Measurements from ENCODE around the gene KLC1.

The KLC1 gene

GRCh38 chr14:103705504-103706284, 76.7 kb downstream of the KLC1 start:
- H3K9ac ChIP-seq (ENCODE audit: low read length), result no peak overlapping the region
- H3K36me3 ChIP-seq (ENCODE audit: control insufficient read depth, insufficient read depth, low read length), result peaks cover 21% of the 10 kb centered on the region
- no peak overlapping the region for H3K4me3 ChIP-seq (ENCODE audit: low read length)
- H3K4me1 ChIP-seq (ENCODE audit: control insufficient read depth, insufficient read depth, low read length), result peaks cover 3% of the 10 kb centered on the region
- H3K27ac ChIP-seq (ENCODE audit: low read depth, low read length), result peak overlapping the region; percentile 16
- H3K27me3 ChIP-seq (ENCODE audit: control insufficient read depth, insufficient read depth, low read length), result no peaks in the 10 kb centered on the region

GRCh38 chr14:103706551-103707328, 77.7 kb downstream of the KLC1 start:
- H3K27me3 ChIP-seq (ENCODE audit: control insufficient read depth, insufficient read depth, low read length), result no peaks in the 10 kb centered on the region
- H3K9ac ChIP-seq (ENCODE audit: low read length), result no peak overlapping the region
- peaks cover 3% of the 10 kb centered on the region for H3K4me1 ChIP-seq (ENCODE audit: control insufficient read depth, insufficient read depth, low read length)
- H3K27ac ChIP-seq (ENCODE audit: low read depth, low read length), result no peak overlapping the region
- H3K4me3 ChIP-seq (ENCODE audit: low read length), result no peak overlapping the region
- peaks cover 18% of the 10 kb centered on the region for H3K36me3 ChIP-seq (ENCODE audit: control insufficient read depth, insufficient read depth, low read length)

GRCh38 chr14:103707329-103708263, 78.6 kb downstream of the KLC1 start:
- Histone ChIP-seq H3K36me3 (ENCODE audit: control insufficient read depth, insufficient read depth, low read length) (peaks cover 12% of the 10 kb centered on the region), H3K4me3 (ENCODE audit: low read length) (no peak overlapping the region), H3K9ac (ENCODE audit: low read length) (no peak overlapping the region), H3K4me1 (ENCODE audit: control insufficient read depth, insufficient read depth, low read length) (peaks cover 3% of the 10 kb centered on the region), H3K27ac (ENCODE audit: low read depth, low read length) (no peak overlapping the region), H3K27me3 (ENCODE audit: control insufficient read depth, insufficient read depth, low read length) (no peaks in the 10 kb centered on the region)

GRCh38 chr14:103708750-103709187, 79.8 kb downstream of the KLC1 start:
- peaks cover 3% of the 10 kb centered on the region for H3K36me3 ChIP-seq (ENCODE audit: control insufficient read depth, insufficient read depth, low read length)
- H3K9ac ChIP-seq (ENCODE audit: low read length), result no peak overlapping the region
- no peak overlapping the region for H3K27ac ChIP-seq (ENCODE audit: low read depth, low read length)
- no peak overlapping the region for H3K4me3 ChIP-seq (ENCODE audit: low read length)
- H3K4me1 ChIP-seq (ENCODE audit: control insufficient read depth, insufficient read depth, low read length), result peaks cover 3% of the 10 kb centered on the region
- H3K27me3 ChIP-seq (ENCODE audit: control insufficient read depth, insufficient read depth, low read length), result no peaks in the 10 kb centered on the region

GRCh38 chr14:103709814-103710213, 80.8 kb downstream of the KLC1 start:
- H3K4me3 ChIP-seq (ENCODE audit: low read length), result no peak overlapping the region
- peaks cover 5% of the 10 kb centered on the region for H3K4me1 ChIP-seq (ENCODE audit: control insufficient read depth, insufficient read depth, low read length)
- no peak overlapping the region for H3K27ac ChIP-seq (ENCODE audit: low read depth, low read length)
- no peaks in the 10 kb centered on the region for H3K36me3 ChIP-seq (ENCODE audit: control insufficient read depth, insufficient read depth, low read length)
- H3K27me3 ChIP-seq (ENCODE audit: control insufficient read depth, insufficient read depth, low read length), result no peaks in the 10 kb centered on the region
- no peak overlapping the region for H3K9ac ChIP-seq (ENCODE audit: low read length)

GRCh38 chr14:103710771-103711377, 81.9 kb downstream of the KLC1 start:
- no peaks in the 10 kb centered on the region for H3K36me3 ChIP-seq (ENCODE audit: control insufficient read depth, insufficient read depth, low read length)

GRCh38 chr14:103711516-103712431, 82.8 kb downstream of the KLC1 start:
- Histone ChIP-seq H3K36me3 (ENCODE audit: control insufficient read depth, insufficient read depth, low read length) (no peaks in the 10 kb centered on the region), H3K27ac (ENCODE audit: low read depth, low read length) (peak overlapping the region; percentile 26), H3K4me3 (ENCODE audit: low read length) (no peak overlapping the region), H3K9ac (ENCODE audit: low read length) (no peak overlapping the region), H3K4me1 (ENCODE audit: control insufficient read depth, insufficient read depth, low read length) (peaks cover 5% of the 10 kb centered on the region), H3K27me3 (ENCODE audit: control insufficient read depth, insufficient read depth, low read length) (no peaks in the 10 kb centered on the region)

More at GRCh38 chr14:103710771-103711377, 81.9 kb downstream of the KLC1 start:
- H3K4me1 ChIP-seq (ENCODE audit: control insufficient read depth, insufficient read depth, low read length), result peaks cover 5% of the 10 kb centered on the region
- H3K9ac ChIP-seq (ENCODE audit: low read length), result no peak overlapping the region
- H3K27me3 ChIP-seq (ENCODE audit: control insufficient read depth, insufficient read depth, low read length), result no peaks in the 10 kb centered on the region
- no peak overlapping the region for H3K27ac ChIP-seq (ENCODE audit: low read depth, low read length)
- H3K4me3 ChIP-seq (ENCODE audit: low read length), result no peak overlapping the region

GRCh38 chr14:103712633-103713247, 83.7 kb downstream of the KLC1 start:
- H3K9ac ChIP-seq (ENCODE audit: low read length), result no peak overlapping the region
- no peaks in the 10 kb centered on the region for H3K36me3 ChIP-seq (ENCODE audit: control insufficient read depth, insufficient read depth, low read length)
- H3K4me1 ChIP-seq (ENCODE audit: control insufficient read depth, insufficient read depth, low read length), result peaks cover 7% of the 10 kb centered on the region
- no peaks in the 10 kb centered on the region for H3K27me3 ChIP-seq (ENCODE audit: control insufficient read depth, insufficient read depth, low read length)
- no peak overlapping the region for H3K4me3 ChIP-seq (ENCODE audit: low read length)
- H3K27ac ChIP-seq (ENCODE audit: low read depth, low read length), result no peak overlapping the region

- Histone ChIP-seq H3K27ac (ENCODE audit: low read depth, low read length) (no peak overlapping the region), H3K27me3 (ENCODE audit: control insufficient read depth, insufficient read depth, low read length) (no peaks in the 10 kb centered on the region), H3K36me3 (ENCODE audit: control insufficient read depth, insufficient read depth, low read length) (no peaks in the 10 kb centered on the region), H3K4me1 (ENCODE audit: control insufficient read depth, insufficient read depth, low read length) (peaks cover 11% of the 10 kb centered on the region), H3K4me3 (ENCODE audit: low read length) (no peak overlapping the region), H3K9ac (ENCODE audit: low read length) (peak overlapping the region; percentile 4)
Observed at GRCh38 chr14:103713304-103714062, 84.5 kb downstream of the KLC1 start.

- H3K9ac ChIP-seq (ENCODE audit: low read length), result peak overlapping the region; percentile 4
- peaks cover 11% of the 10 kb centered on the region for H3K4me1 ChIP-seq (ENCODE audit: control insufficient read depth, insufficient read depth, low read length)
- no peaks in the 10 kb centered on the region for H3K36me3 ChIP-seq (ENCODE audit: control insufficient read depth, insufficient read depth, low read length)
- no peaks in the 10 kb centered on the region for H3K27me3 ChIP-seq (ENCODE audit: control insufficient read depth, insufficient read depth, low read length)
- no peak overlapping the region for H3K27ac ChIP-seq (ENCODE audit: low read depth, low read length)
- H3K4me3 ChIP-seq (ENCODE audit: low read length), result peak overlapping the region; percentile 33
Observed at GRCh38 chr14:103714063-103714724, 85.2 kb downstream of the KLC1 start.

All from rectal smooth muscle tissue (tissue), 1 donor.